SHP77 (cell line): ENCODE data around the gene TRAF3.
A peak's percentile ranks its signal among the peaks of the same experiment; 100 is the strongest.
"Not testable (repeated sequence)": the region's sequence is repeated elsewhere in the genome, so short reads cannot be mapped to it uniquely, and the experiment has no call there.

Source experiments
- DNase-seq, 2 experiments: peaks; one replicate each; lab custom pipeline; 2025; lab: John Stamatoyannopoulos, UW

Gene TRAF3

GRCh38 chr14:102829016-102829548, 51.8 kb downstream of the TRAF3 start:
- DNase-seq = no peak

GRCh38 chr14:102830474-102831045, 53.3 kb downstream of the TRAF3 start:
- DNase-seq = no peak

DNA sequence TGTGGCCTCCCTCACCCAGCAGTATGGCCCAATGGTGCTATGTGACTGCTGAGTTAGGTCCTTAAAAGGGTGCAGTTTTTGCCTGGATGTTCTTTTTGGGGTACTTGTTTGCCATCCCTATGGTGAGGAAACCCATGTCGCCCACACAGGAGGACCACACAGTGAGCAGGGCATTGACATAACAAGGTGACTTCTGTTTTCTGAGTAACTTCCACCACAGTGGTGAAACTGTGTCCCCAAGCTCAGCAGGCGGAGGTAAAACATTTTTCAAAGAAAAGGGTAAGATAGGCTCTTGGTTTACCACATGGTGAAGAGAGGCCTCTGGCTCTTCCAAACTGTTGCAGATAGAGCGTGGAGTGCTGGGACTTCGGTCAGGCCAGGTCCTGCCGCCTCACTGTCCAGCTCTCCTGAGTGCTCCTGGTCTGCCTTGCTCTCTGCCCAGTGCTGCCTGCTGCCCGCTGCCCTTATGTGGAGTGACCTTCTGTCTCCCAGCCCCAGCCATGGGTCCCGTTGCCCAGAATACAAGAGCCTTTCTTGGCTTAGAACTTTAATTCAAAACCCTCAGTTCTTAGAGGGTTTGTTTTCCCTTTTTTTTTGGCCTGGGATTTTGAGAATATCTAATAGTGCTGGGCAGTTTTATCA, 54.0 kb downstream of the TRAF3 start:
- DNase-seq = no peak

- no peak for DNase-seq
Observed at GRCh38 chr14:102833341-102833740, 56.1 kb downstream of the TRAF3 start.

DNA sequence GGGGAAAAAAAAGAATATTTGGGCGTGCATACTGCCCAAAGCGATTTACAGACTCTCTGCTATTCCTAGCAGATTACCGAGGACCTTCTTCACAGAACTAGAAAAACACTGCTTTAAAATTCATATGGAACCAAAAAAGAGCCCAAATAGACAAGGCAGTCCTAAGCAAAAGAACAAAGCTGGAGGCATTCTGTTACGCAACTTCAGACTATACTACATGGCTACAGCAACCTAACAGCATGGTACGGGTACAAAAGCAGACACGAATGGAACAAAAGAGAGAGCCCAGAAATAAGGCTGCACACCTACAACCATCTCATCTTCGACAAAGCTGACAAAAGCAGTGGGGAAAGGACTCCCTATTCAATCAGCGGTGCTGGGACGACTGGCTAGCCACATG, 56.7 kb downstream of the TRAF3 start:
- DNase-seq = no peak

DNA sequence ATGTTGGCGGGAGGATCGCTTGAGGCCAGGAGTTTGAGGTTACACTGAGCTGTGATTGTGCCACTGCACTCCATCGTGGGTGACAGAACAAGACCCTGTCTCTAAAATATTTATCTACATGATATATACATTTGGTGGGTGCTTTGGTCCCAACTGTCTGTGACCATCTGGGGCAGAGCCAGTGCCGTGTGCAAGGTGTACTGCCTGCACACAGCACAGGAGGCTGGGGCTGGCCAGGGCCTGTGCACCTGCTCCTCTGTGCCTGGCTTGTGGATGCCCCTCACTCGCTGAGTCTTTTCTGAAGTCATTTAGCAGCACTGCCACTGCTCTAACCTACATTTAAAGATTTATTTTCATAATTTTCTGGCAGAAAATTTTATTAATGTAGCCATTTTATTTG, 58.7 kb downstream of the TRAF3 start:
- DNase-seq = no peak

- not testable (repeated sequence) for DNase-seq
Observed at GRCh38 chr14:102837120-102837519, 59.9 kb downstream of the TRAF3 start.

DNA sequence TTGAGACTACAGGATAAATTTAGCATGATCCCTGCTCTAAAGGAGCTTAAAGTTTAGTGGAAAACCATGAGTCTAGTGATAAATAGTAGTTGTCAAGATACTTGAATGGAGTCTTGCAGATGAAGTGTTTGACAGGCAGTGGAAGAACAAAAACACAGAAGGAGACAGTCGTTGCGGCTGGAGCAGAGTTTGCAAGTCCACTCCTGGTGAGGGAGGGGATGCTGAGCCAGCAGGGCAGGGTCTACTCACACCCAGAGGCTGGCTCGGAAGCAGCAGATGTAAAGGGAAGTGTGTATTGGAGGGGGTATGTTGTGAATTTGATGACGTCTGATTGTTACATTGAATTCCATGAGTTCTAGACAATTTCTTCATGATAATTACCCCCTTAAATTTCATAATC, 61.3 kb downstream of the TRAF3 start:
- DNase-seq = no peak

GRCh38 chr14:102840115-102840514, 62.9 kb downstream of the TRAF3 start:
- no peak for DNase-seq

DNA sequence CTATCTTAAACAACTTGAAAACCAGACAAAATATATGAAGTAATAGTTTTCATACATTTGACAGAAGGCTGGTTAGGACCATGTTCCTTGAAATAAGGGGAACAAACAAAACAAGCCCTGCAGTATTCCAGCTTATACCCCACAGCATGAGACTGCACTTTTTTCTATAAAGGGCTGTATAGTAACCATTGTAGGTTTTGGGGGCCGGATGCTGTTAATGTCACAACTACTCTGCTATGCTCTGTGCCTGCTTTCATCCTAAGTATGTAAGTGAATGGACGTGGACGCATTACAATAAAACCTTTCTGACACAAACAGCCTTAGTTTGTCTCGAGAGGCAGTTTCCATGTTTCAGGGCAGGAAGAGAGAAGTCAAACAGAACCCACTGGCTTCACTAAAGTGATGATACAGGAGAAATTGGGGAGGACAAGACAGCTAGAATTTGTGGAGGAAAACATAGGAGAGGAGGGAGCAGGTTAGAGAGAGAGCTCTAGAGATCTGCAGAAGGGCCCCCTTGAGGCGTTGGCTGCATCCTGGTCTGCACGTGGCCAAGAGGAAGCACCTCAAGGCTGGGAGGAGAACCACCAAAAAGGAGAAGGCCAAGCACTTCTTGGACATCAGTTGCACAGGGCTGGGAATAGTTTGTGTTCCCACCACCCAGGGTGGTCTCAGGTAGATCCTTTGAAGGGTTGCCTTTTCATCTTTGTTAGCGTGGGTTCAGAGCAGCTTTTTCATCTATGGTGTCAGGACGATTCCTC, 63.7 kb downstream of the TRAF3 start:
- no peak for DNase-seq

DNA sequence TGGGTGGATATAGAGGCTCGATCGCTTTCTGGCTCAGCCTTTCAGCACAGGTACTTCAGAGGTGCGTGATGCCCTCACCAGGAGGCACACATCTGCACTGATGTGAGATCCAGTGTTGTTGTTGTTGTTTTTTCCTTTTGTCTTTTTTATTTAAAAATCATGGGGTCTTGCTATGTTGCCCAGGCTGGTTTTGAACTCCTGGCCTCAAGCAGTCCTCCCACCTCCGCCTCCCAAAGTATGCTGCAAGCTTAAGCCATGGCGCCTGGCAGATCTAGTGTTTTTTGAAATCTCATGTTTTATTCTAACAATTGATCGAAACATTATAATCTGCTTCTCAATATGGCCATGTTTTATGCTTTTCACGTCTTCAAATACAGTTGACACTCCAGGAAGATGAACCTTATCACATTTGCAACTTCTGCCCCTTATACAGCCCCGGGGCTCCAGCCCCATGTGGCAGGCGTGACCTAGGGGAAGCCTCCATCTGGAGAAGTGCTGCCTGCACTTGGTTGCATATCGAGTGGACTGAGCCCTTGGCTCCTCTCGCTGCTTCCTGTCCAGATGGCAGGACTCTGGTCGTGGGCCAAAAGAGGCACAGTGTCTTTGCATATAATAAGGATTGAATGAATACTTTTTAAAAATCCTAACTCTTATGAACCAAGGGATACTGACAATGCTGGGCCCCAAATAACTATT, 71.7 kb downstream of the TRAF3 start:
- peak; percentile 54 to 57 for DNase-seq

GRCh38 chr14:102849526-102850379, 72.5 kb downstream of the TRAF3 start:
- peak in 1 of 2 experiments; percentile 41 for DNase-seq

GRCh38 chr14:102853648-102854047, 76.4 kb downstream of the TRAF3 start:
- no peak for DNase-seq

- DNase-seq = no peak
Observed at GRCh38 chr14:102854091-102854703, 76.9 kb downstream of the TRAF3 start.

GRCh38 chr14:102856179-102856578, 78.9 kb downstream of the TRAF3 start:
- DNase-seq = no peak

DNA sequence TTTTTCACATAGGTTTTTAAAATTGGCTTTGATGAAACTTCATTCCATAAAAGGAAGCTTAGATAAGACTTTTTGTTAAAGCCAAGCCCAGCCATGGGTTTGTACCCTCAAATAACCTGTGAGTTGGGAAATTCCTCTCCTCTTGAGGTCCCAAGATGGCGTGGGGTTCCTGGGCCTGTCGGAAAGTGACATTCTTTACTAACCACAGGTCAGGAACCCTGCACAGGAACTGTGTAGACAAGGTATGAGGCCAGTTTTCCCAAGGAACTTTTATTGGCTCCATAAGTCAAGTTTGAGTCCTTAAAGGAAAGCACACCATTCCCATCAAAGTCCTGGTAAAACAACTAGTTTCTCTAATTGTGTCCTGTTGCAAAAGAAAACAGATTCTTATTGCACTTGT, 80.2 kb downstream of the TRAF3 start:
- no peak for DNase-seq

DNA sequence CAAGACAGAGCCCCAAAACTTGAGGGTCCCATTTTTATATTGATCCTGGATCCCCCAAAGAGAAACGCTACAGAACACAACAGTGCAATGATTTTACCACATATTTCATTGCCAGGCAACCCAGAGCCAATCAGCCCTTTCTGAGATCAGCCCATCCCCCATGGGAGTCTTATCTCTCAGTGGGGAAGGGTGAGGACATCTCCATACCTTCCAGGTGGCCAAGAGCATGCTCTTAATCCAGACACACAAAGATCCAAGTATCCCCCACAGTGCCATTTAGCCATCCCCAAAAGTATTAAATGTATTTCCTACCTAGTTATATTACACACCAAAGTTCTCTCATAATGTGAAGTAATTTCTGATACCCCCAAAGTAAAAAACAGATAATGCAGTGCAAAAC, 82.7 kb downstream of the TRAF3 start:
- DNase-seq = no peak

DNA sequence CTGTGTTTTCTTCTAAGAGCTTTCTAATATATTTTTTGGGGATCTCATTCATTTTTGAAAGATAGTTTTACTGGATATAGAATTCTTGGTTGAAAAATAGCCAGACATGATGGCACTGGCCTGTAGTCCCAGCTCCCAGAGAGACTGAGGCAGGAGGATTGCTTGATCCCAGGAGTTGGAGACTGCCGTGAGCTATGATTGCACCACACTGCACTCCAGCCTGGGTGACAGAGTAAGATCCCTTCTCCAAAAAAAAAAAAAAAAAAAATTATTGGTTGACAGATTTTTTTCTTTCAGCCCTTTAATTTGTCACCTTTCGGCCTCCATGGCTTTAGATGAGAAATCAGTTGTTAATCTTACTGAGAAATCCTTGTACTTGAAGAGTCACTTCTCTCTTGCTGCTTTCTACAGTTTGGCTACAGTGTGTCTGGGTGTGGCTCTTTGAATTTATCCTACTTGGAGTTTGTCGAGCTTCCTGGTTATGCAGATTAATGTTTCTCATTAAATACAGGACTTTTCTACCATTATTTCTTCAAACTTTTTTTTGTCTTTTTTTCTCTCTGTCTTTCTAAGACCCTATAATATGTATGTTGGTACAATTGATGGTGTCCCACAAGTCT, 85.0 kb downstream of the TRAF3 start:
- DNase-seq = no peak

GRCh38 chr14:102863381-102863780, 86.1 kb downstream of the TRAF3 start:
- no peak for DNase-seq

DNA sequence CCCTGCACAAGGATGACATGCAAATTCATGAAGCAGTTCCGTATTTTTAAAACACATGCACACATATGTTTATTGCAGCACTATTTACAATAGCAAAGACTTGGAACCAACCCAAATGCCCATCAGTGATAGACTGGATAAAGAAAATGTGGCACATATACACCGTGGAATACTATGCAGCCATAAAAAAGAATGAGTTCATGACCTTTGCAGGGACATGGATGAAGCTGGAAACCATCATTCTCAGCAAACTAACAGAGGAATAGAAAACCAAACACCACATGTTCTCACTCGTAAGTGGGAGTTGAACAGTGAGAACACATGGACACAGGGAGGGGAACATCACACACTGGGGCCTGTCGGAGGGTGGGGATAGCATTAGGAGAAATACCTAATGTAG, 88.7 kb downstream of the TRAF3 start:
- DNase-seq = not testable (repeated sequence)
